ENCODE data around the gene VARS2.

- TF ChIP-seq SREBF2 (CRISPR knock-in tag; IDR thresholded peaks at IDR 0.05) (no peak), NFYB (IDR thresholded peaks at IDR 0.05; ENCODE audit: extremely low read depth, insufficient read length) (no peak), SMAD4 (CRISPR knock-in tag; conservative IDR thresholded peaks at IDR 0.05) (no peak), FOSL1 (tag; conservative IDR thresholded peaks at IDR 0.05) (no peak)
Observed at GRCh38 chr6:30935018-30935417, 21.0 kb downstream of the VARS2 start.

Data from K562 (cell line).